Hepatic stellate cell (primary cell): ENCODE measurements around the gene NT5DC4.

Experiments used
- DNase-seq: peaks from one replicate; pipeline ENCODE4 v3.0.0; 2011; ENCODE audit warnings: low spot score

The NT5DC4 gene

GRCh38 chr2:112720785-112721184 is at the start of gene NT5DC4:
NT5DC4 (plus strand) TSS chr2:112721020; CDS start chr2:112721080, 60 bp downstream.
- DNase-seq = no peak

- no peak for DNase-seq
Observed at GRCh38 chr2:112671801-112672200, 49.0 kb upstream of the NT5DC4 start.

- DNase-seq = no peak
Observed at GRCh38 chr2:112673008-112673407, 47.8 kb upstream of the NT5DC4 start.

- DNase-seq = no peak
Observed at GRCh38 chr2:112674229-112674628, 46.6 kb upstream of the NT5DC4 start.

GRCh38 chr2:112679484-112679883 is 41.3 kb upstream of the NT5DC4 start:
- no peak for DNase-seq

GRCh38 chr2:112680666-112681101 is 40.1 kb upstream of the NT5DC4 start:
- DNase-seq = no peak

GRCh38 chr2:112682101-112682500 is 38.7 kb upstream of the NT5DC4 start:
- DNase-seq = no peak

- no peak for DNase-seq
Observed at GRCh38 chr2:112683550-112684414, 37.0 kb upstream of the NT5DC4 start.

- DNase-seq = no peak
Observed at GRCh38 chr2:112684415-112684775, 36.4 kb upstream of the NT5DC4 start.

GRCh38 chr2:112685271-112685884 is 35.4 kb upstream of the NT5DC4 start:
- no peak for DNase-seq

GRCh38 chr2:112686348-112687217 is 34.2 kb upstream of the NT5DC4 start:
- no peak for DNase-seq

GRCh38 chr2:112687522-112687921 is 33.3 kb upstream of the NT5DC4 start:
- no peak for DNase-seq

GRCh38 chr2:112688086-112688880 is 32.5 kb upstream of the NT5DC4 start:
- no peak for DNase-seq

- peak; percentile 52 for DNase-seq
Observed at GRCh38 chr2:112690853-112691401, 29.9 kb upstream of the NT5DC4 start.

GRCh38 chr2:112691881-112692281 is 28.9 kb upstream of the NT5DC4 start:
- DNase-seq = no peak

GRCh38 chr2:112692495-112692911 is 28.3 kb upstream of the NT5DC4 start:
- DNase-seq = peak; percentile 94

- no peak for DNase-seq
Observed at GRCh38 chr2:112692918-112693317, 27.9 kb upstream of the NT5DC4 start.

GRCh38 chr2:112693596-112693995 is 27.2 kb upstream of the NT5DC4 start:
- no peak for DNase-seq

GRCh38 chr2:112694182-112694581 is 26.6 kb upstream of the NT5DC4 start:
- no peak for DNase-seq

GRCh38 chr2:112698834-112699515 is 21.8 kb upstream of the NT5DC4 start:
- no peak for DNase-seq
